NCI-H748 treated with DMSO at 0.1 percent for 48 hours (cell line): ENCODE data around the gene PCNT.
"Not testable (repeated sequence)": the region's sequence is repeated elsewhere in the genome, so short reads cannot be mapped to it uniquely, and the experiment has no call there.

Experiments used
- DNase-seq: peaks from one replicate; lab custom pipeline; 2025; lab: John Stamatoyannopoulos, UW

The PCNT gene

DNA sequence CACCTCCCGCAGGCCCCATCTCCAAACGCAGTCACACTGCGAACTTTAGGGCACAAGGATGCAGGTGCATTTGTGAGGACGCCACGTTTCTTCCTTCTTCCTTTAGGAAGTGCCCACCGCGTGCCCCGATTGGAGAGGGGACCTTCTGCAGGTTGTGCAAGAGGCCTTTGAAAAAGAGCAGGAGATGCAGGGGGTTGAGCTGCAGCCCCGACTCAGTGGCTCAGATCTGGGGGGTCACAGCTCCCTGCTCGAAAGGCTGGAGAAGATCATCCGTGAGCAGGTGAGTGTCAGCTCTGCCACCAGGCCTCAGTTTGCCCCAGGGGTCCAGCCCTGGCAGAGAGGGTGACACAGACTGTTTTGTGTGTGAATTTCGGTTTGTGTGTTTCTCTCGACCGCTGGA, 103.6 kb downstream of the PCNT start:
- no peak for DNase-seq

DNA sequence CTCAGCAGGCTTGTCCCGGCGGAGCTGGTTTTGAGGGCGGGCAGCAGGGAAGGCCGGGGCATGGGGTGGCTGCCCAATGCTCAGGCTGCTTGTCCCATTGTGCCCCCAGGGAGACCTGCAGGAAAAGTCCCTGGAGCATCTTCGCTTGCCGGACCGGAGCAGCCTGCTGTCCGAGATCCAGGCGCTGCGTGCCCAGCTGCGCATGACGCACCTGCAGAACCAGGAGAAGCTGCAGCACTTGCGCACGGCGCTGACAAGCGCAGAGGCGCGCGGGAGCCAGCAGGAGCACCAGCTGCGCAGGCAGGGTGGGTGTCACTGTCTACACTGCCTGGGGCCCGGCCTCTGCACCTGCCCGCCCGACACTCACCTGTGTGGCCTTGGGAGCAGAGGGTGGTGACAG, 104.3 kb downstream of the PCNT start:
- DNase-seq = no peak

DNA sequence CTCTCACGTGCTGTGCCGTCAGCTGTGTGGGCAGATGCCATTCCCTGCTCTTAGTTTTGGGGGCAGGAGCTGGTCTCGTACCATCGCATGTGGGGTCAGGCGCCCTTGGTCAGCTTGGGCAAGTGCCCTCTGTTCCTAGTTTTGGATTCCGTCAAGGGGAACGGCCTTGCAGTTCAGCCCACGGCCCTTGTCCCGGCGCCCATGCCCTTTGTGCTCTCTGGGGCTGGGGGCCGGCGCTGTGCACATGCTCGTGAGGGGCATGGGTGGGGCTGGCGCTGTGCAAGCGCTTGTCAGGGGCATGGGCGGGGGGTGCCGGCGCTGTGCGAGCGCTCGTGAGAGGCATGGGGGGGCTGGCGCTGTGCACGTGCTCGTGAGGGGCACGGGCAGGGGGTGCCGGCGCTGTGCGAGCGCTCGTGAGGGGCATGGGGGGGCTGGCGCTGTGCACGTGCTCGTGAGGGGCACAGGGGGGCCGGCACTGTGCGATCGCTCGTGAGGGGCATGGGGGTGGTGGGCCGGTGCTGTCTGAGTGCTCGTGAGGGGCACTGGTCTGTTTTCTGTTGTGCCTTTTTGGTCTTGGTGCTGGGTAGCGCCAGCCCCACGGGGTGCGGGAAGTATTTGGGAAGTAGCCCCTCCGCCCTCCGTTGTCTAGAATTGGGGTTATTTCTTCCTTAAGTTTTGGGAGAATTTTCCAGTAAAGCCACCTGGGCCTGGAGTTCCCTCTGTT, 105.2 kb downstream of the PCNT start:
- no peak for DNase-seq

DNA sequence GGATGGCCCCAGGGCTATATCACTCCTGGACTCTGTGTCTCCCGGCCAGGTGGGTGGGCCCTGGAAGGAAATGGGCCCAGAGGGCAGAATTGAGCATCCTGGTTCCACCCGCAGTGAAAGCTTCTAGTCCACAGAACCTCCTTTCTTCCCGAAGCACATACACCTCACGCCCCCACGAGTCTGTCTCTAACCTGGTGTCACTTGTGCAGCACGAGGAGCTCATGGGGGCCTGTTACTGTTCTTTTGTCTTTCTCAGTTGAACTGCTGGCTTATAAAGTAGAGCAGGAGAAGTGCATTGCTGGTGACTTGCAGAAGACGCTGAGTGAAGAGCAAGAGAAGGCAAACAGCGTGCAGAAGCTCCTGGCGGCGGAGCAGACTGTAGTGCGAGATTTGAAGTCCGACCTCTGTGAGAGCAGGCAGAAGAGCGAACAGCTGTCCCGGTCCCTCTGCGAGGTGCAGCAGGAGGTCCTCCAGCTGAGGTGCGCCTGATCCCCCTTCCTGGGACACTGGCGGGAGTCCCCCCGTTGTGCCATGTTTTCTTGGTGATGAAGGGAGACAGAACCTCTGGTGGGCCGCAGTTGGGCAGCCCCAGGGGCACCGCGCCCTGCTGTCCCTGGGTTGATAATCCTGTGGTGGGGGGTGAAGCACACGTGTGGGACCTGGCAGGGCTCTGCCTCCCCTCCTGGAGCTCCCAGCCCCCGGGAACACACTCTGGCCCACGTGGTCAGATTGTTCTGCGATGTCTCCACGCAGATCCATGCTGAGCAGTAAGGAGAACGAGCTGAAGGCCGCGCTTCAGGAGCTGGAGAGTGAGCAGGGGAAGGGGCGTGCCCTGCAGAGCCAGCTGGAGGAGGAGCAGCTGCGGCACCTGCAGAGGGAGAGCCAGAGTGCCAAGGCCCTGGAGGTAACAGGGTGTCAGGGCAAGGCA, 106.1 kb downstream of the PCNT start:
- DNase-seq = no peak

DNA sequence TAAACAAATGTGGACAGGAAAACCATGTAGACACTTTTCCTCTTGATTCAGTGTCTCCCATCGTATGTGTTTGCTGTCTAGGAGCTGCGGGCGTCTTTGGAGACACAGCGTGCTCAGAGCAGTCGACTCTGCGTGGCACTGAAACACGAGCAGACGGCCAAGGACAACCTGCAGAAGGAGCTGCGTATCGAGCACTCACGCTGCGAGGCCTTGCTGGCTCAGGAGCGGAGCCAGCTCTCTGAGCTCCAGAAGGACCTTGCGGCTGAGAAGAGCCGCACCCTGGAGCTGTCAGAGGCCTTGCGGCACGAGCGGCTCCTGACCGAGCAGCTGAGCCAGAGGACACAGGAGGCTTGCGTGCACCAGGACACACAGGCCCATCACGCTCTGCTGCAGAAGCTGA, 107.5 kb downstream of the PCNT start:
- no peak for DNase-seq

DNA sequence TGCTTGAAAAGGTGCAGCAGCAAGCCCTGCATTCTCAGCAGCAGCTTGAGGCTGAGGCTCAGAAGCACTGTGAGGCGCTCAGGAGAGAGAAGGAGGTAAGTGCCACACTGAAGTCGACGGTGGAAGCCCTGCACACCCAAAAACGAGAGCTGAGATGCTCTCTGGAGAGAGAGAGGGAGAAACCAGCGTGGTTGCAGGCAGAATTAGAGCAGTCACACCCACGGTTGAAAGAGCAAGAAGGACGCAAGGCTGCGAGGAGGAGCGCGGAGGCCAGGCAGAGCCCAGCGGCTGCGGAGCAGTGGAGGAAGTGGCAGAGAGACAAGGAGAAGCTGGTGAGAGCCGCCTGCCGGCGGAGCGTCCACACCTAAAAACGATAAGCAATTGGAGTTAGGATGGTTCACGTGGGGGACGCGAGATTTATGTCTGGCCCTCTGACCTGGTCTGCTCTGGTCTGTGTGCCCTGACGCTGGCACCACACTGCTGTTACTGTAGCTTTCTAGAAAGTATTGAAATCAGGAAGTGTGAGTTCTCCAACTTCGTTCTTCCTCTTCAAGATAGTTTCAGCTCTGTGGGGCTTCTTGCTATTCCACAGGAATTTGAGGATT, 108.0 kb downstream of the PCNT start:
- DNase-seq = no peak

DNA sequence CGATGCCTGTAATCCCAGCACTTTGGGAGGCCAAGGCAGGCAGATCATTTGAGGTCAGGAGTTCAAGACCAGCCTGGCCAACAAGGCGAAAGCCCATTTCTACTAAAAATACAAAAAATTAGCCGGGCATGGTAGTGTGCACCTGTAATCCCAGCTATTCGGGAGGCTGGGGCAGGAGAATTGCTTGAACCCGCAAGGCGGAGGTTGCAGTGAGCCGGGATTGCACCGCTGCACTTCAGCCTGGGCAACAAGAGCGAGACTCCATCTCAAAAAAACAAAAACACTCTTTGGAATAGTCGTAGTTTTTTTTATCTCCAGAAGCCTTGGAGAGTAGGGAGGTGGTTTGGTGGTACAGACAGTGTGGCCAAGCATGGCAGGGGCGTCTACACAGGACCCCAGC, 109.2 kb downstream of the PCNT start:
- not testable (repeated sequence) for DNase-seq

DNA sequence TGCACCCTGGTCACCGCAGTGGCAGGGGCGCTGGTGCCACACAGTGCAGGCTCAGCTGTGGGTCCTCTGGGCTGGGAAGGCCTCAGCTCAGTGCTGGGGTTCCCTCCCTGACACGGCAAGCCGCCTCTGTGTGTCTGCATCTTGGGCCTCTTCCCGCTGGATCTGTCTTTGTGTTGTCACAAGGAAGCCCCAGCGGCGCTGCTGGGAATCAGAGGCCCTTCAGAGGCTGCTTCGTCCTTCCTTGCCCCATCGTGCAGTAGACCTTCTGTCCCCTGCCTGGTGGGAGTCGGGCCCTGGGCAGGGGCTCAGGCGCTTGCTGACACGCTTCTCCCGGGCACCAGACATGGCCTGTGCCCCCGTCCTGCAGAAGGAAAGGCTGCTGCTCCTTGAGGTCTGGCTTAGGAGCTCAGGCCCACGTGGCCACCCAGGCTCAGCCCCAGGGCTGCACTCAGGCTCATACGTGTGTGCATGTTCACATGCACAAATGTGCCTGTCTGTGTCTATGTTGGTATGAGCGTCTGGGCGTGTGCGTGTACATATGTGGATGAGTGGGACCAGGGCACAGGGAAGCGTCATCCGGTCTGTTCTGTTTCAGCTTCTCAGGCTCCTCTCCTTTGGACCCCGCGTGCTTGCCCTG, 110.5 kb downstream of the PCNT start:
- no peak for DNase-seq

DNA sequence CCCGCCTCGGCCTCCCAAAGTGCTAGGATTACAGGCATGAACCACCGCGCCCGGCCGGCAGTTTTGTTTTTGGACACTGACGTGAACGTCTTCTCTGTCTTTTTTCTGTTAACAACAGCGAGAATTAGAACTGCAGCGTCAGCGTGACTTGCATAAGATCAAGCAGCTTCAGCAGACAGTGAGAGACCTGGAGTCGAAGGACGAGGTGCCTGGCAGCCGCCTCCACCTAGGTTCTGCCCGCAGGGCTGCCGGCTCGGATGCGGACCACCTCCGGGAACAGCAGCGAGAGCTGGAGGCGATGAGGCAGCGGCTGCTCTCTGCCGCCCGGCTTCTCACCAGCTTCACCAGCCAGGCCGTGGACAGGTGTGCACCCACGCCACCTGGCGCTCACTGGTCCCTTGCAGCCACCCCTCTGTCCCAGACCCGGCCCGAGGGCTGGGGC, 111.9 kb downstream of the PCNT start:
- no peak for DNase-seq

DNA sequence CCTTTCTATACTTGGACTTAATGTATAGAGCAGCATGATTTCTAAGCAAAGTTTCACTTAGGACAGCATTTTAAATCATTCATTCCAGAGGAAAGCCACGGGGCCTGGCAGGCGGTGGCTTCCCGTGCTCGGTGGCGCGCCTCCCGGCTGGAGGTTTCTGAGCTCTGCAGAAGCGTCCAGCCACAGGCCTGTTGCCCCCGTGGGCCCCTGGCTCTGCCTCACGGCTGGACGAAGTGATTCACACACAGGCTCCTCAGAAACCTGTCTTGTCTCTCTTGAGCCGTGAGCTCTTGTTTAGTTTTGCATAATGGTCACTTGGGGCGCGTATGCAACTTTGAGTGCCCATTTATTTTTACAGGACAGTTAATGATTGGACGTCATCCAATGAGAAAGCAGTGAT, 112.7 kb downstream of the PCNT start:
- DNase-seq = no peak

DNA sequence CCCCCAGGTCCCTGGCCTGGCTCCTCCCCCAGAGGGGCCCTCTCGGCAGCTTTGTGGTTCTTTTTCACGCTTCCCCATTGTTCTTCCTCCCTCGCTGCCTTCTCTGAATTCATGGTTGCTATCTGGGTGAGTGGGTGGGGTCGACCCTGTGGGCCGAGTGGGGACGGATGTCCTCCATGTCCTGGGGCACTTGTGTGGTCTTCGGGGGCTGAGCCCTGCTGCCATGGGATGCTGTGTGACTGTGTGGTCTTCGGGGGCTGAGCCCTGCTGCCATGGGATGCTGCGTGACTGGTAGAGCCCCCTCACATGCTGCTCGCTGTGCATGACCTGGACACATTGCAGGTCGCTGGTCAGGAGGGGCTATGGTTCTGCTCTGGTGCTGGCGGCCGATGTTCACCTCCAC, 113.1 kb downstream of the PCNT start:
- DNase-seq = no peak

DNA sequence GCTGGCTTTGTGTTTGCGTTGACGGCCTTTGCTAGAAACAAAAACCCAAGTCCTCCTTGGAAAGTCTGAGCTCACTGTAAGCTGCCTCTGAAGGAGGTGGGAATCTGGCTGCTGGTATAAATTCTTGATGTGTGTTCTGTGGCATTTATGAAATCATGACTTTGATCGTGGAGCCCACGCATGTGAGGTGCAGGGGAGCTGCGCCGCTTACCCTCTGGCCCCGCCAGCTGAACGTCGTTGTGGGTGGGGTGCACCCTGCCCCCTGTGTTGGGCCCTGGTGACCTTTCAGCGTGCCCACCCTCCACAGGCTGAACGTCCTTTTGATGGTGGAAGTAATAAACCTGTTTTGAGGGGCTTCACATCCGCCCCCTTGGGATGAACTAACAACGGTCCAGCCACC, 113.6 kb downstream of the PCNT start:
- no peak for DNase-seq

DNA sequence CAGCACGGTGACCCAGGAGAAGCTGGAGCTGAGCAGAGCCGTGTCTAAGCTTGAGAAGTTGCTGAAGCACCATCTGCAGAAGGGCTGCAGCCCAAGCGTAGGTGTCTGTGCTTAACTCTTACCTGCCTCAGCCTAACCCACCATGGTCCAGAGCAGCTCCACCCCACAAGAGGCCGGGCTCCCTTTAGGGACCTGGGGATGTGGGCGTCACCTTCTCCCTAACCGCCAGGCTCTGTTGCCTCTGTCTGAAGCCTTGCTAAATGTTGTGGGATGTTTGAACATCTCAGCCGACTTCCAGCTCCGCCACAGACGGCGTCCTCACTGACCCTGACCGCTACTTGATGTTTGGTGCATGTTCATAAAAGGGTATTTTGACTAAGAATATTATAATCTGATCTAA, 114.3 kb downstream of the PCNT start:
- DNase-seq = no peak

DNA sequence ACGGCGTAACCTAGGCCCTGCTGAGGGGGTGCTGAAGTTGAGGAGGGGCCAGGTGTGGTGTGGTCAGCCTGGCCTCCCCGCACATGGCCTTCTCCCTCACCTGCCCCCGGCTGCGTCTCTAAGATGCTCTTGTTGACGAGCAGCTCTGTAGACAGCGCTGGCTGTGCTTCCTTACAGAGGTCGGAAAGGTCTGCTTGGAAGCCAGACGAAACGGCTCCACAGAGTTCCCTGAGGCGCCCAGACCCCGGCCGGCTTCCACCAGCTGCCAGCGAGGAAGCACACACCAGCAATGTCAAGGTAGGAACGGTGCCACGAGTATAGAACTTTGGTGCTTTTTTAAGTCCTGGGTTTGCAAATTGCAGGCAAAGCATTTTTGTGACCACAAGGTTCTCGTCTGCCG, 116.0 kb downstream of the PCNT start:
- no peak for DNase-seq

DNA sequence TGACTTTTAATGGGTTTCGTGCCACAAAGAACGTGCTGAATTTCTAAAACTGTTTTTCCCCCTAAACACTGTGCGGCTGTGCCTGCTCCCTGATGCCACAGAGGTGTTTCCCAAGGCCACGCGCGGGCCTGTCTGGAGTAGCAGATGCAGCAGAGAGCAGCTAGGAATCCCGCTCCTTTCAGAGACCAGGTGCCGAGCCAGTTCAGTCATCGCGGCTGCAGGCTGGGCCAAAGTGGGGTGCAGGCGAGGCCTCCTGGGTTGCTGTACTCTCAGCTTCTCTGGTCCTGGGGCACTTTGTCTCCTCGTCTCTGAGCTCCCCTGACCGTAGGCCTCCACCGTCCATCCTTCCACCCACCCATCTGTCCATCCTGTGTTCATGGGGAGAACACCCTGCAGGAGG, 117.4 kb downstream of the PCNT start:
- no peak for DNase-seq

DNA sequence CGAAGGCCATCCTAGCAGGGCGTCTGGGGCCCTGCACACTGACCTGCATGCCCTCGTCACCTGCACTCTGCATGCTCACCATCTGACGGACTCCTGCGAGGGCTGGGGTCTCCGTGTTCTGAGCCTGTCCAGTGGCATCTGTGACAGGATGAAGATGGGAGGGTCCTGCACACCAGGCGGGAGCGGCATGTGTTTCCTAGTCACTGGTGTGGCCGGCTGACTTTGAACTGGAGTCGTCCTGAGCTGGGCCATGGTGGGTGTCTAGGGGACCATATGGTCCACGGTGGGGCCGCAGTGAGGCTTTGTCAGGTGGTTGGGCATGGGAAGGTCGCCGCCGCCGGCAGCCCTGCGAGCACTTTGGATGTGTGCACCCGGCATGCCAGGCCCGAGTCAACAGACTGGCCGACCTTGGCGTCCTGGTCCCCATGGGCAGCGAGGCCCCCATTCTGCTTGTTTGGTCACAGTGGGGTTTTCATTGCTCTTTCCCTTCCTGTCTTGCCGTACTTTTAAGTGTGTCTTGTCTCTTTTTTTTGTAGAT, 118.1 kb downstream of the PCNT start:
- no peak for DNase-seq

DNA sequence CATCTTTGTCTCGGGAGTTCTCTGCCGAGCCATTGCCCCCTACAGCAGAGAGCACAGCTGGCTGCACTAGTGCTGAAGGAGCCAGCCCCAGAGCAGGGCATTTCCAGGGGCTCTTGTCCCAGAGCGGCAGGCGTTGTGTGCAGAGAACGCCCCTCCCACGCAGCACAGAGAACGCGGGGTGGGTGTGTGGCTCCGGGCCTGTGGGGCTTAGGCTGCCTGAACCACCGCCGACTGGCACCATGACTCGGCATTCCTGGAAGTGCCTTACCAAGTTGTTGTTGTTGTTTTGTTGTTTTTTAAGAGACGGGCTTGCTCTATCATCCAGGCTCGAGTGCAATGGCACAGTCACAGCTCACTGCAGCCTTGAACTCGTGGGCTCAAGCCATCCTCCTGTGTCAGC, 119.0 kb downstream of the PCNT start:
- no peak for DNase-seq

DNA sequence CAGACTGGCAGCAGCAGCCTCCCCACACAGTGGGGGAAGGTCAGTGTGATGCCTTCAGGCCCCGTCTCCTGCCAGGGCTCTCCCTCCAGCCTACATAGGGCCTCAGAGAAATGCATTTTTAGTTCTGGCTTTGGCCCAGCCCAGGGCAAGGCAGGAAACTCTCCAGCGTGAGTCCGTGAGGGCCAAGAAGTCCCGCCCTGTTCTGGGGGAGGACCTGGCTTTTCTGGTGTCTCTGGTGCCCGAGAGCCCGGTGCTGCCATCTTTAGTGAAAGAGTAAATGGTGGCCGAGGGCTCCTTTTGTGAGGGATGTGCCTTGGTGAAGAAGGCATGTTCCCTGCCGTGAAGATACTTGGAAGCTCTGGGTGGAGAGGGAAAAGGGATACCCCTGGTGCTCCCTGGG, 120.0 kb downstream of the PCNT start:
- no peak for DNase-seq

DNA sequence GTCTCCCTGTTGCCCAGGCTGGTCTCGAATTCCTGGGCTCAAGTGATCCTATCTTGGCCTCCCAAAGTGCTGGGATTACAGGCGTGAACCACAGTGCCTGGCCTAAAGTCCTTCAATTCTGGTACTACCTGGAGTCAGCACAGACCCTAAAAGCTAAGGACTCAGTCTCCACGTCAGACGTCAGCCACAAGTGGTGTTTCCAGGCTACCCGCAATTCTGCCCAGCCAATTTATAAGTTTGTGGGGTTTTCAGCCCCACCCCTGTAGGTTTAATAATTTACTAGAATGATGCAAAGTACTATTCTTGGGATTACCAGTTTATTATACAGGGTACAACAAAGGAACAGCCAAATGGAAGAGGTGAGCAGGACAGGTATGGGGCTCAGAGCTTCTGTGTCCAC, 124.2 kb downstream of the PCNT start:
- no peak for DNase-seq

DNA sequence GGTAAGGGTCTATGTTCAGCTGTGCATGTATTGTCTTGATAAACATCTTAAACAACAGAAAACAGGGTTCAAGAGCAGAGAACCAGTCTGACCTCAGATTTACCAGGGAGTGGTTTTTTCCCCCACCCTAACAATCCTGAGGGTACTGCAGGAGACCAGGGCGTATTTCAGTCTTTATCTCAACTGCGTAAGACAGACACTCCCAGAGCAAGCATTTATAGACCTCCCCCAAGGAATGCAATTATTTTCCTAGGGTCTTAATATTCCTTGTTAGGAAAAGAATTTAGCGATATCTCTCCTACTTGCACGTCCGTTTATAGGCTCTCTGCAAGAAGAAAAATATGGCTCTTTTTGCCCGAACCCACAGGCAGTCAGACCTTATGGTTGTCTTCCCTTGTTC, 124.9 kb downstream of the PCNT start:
- DNase-seq = not testable (repeated sequence)

DNA sequence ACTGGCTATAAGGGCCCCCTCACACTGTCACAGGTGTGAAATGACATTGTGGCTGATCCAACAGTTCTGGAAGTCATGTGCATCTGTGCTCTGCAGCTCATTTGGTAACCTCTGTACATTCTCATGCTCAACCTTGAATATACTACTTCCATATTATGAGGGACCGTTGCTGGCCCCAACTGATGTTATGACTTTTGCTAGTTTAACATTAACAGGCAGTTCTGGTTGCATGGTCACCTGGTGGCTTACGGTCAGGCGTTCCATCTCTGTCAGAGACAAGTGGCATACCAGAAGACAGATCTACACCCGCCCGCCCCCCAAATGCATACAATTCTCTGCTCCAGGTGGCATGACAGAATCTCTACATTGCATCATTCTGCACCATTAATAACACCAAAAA, 128.8 kb downstream of the PCNT start:
- DNase-seq = no peak

DNA sequence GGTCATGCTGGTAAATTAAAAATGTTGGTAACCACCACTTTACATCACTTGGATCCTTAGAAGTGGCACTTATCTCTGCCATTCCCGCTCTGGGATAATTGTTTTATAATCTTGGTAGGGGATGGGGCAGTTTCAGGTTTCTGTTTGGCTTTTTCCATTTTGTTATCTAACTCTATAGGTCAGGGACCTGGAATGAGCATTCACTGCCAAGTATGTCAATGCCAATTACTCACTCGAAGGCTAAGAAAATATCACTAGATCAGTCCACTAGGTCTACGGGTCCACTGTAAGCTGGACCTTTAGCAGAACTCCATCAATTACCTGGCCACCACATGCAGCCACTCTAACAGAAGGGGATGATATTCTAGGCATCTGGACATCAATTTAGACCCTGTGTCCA, 130.2 kb downstream of the PCNT start:
- no peak for DNase-seq
